Urinary bladder (tissue), 4 donors: Measurements from ENCODE around the gene WDR91. TPM values are rescaled to one million over a fixed set of nuclear protein-coding genes. Genes with fewer than 3 reads are reported as not detected.
"Not testable (repeated sequence)": the region's sequence is repeated elsewhere in the genome, so short reads cannot be mapped to it uniquely, and the experiment has no call there.

Experiments
- DNase-seq: peaks from one replicate; pipeline ENCODE4 v3.0.0-alpha.2; 2015; ENCODE audit errors: extremely low spot score
- H3K27ac ChIP-seq: one replicate; pipeline ENCODE4 v1.5.1; 2013; ENCODE audit warnings: low read depth, mild to moderate bottlenecking, moderate library complexity
- H3K36me3 ChIP-seq: one replicate; pipeline ENCODE4 v1.6.1; 2013; ENCODE audit warnings: mild to moderate bottlenecking, moderate library complexity; ENCODE audit not compliant: insufficient read depth
- H3K4me1 ChIP-seq: one replicate; pipeline ENCODE4 v1.6.1; 2013; ENCODE audit warnings: mild to moderate bottlenecking, moderate library complexity; ENCODE audit not compliant: insufficient read depth
- H3K4me3 ChIP-seq: one replicate; pipeline ENCODE4 v1.5.1; 2013; ENCODE audit warnings: low read depth, low read length
- WGBS: extraction: QIAGEN DNeasy Blood & Tissue Kit; methylation state at CpG from one replicate; pipeline ENCODE4 v1.1.7; 2013; 5-methylcytosine and 5-hydroxymethylcytosine counted together
- polyA plus RNA-seq: library from polyadenylated mRNA; stranded (reverse); fragments of 200-250 nt; gene quantifications from one replicate; pipeline ENCODE4 v1.2.3, GENCODE V29; 2013
- total RNA-seq: library from RNA; depleted of rRNA; stranded (reverse); fragments of >200 nt; gene quantifications from one replicate; pipeline ENCODE4 v1.2.3, GENCODE V29; 2014
- donor health status: healthy with polysubstance abuse.
- donor health status: healthy.

Gene WDR91
- total and polyA plus RNA-seq, 2 donors = 11.4 to 14.1 TPM

DNA sequence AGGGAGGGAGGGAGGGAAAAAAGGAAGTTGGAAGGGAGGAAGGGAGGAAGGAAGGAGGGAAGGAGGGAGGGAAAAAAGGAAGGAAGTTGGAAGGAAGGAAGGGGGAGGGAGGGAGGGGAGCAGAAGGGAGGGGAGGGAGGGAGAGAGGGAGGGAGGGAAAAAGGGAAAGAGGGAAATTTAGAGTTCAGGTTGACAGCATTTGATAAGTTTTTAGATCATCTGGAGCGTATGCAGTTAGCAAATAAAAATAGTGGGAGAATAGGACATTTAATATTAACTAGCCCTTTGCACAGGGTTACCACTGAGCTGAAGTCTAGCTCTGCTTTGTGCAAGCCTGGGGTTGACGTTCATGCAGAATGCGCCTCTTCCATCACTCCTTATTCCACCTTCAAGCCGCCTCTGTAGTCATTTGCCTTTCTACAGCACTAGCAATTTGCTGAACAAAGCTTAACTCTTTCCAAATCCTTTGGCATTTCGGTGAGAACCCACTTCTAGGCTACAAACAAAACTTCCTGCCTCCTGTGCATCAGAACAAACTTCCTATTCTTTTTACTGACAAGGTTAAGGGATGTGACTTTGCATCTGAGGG, 30.9 kb upstream of the WDR91 start:
- no peaks in the 10 kb centered on the region for H3K4me1 ChIP-seq
- H3K36me3 ChIP-seq = no peaks in the 10 kb centered on the region
- H3K27ac ChIP-seq = no peak overlapping the region
- 66% methylated on average over 5 of the region's 5 CpGs for WGBS
- H3K4me3 ChIP-seq = no peak overlapping the region
- no peak for DNase-seq

DNA sequence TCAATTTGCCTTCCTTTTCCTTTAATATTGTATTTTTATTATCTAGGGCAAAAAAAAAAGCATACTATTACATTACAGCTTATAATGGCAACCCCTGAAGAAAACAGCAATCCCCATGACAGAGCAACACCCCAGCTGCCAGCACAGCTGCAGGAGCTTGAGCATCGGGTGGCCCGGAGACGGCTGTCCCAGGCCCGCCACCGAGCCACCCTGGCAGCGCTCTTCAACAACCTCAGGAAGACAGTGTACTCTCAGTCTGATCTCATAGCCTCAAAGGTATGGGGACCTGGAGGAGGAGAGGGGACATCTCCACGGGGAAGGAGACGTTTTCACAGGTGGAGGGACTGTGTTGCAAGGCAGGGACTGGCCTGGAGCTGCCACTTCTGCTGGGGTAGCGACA, 29.1 kb upstream of the WDR91 start:
- H3K4me3 ChIP-seq = no peak overlapping the region
- 85% methylated on average over 9 of the region's 9 CpGs for WGBS
- no peaks in the 10 kb centered on the region for H3K36me3 ChIP-seq
- H3K27ac ChIP-seq = no peak overlapping the region
- H3K4me1 ChIP-seq = no peaks in the 10 kb centered on the region
- DNase-seq = no peak

DNA sequence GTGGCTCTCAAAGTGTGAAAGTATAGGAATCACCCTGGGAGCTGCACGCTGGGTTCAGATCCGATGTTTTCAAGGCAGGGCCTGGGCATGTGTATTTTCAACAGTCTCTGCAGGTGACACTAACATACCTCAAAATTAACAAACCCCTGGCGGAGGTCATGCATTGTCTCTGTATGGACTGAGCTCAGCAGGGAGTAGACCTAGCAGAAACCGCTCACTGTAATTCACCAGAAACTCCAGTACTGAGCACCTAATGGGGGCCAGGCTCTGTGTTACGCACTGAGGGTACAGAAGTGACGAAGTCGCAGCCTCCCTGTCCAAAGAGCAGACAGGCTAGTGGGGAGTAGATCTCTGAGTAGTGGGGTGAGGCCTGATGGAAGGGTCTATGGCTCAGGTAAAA, 27.9 kb upstream of the WDR91 start:
- Histone ChIP-seq H3K27ac (no peak overlapping the region), H3K4me1 (no peaks in the 10 kb centered on the region), H3K36me3 (no peaks in the 10 kb centered on the region), H3K4me3 (no peak overlapping the region)
- WGBS = 90% methylated on average over 7 of the region's 7 CpGs
- no peak for DNase-seq

DNA sequence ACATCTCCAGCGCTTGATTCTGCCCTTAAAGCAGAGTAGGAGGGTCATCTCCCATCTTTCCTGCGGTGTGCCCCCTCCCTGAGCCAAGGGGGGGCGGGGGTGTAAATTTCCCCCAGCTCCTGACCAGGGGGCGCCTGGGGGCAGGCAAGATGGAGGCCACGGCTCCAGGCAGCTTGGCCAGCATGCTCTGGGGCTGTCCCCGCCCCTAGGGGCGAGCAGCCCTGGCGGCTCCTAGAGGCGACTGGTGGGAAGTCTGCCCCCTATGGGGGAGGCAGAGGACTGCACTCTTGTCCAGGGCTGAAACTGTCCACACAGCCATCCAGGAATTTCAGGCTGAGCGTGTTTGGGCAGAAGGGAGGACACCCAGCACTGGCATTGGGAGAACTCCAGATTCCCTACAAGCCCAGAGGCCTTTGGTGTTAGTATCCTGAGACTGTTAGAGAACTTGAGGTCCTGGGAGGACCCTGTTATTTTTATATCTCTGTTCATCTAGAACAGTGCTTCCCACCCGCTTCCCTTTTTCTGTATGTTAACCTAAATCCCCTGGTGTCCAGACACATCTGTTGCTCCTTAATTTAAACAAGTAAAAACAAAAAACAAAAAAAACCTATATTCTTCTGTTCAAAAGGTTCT, 26.9 kb upstream of the WDR91 start:
- no peak for DNase-seq
- WGBS = 90% methylated on average over 11 of the region's 11 CpGs

DNA sequence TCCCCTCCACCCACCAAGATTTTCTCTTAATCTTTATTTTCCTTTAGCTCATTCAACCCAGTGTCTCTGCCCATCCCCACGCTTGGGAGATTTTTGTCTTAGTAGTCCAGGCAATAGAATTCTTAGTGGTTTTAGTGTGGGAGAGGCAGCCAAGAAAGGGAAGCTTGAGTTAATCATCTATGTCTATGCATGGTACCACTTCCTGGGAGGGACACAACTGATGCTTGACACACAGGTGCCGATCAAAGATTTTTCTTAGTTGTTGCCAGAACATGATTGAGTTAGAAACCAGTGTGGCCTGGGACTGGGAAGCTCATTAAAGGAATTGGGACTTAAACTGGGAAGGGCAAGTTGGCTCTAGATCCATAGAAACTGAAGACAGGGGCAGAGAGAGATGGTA, 25.4 kb upstream of the WDR91 start:
- Histone ChIP-seq H3K27ac (no peak overlapping the region), H3K4me1 (no peaks in the 10 kb centered on the region), H3K36me3 (no peaks in the 10 kb centered on the region), H3K4me3 (no peak overlapping the region)
- DNase-seq = no peak
- WGBS = 70% methylated on average over 2 of the region's 2 CpGs

More for the DNA sequence above, 26.9 kb upstream of the WDR91 start:
- H3K4me3 ChIP-seq = no peak overlapping the region
- H3K4me1 ChIP-seq = no peaks in the 10 kb centered on the region
- no peaks in the 10 kb centered on the region for H3K36me3 ChIP-seq
- H3K27ac ChIP-seq = no peak overlapping the region

DNA sequence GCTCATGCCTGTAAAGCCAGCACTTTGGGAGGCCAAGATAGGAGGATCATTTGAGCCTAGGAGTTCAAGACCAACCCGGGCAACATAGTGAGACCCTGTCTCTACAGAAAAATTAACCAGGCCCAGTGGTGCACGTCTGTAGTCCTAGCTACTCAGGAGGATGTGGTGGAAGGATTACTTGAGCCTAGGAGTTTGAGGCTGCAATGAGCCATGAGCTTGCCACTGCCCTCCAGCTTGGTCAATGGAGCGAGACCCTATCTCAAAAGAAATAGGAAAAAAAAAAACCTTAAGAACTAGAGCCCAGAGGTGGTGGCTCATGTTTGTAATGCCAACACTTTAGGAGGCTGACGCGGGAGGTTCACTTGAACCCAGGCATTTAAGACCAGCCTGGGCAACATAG, 24.5 kb upstream of the WDR91 start:
- WGBS = 95% methylated on average over 5 of the region's 5 CpGs
- no peaks in the 10 kb centered on the region for H3K4me1 ChIP-seq

DNA sequence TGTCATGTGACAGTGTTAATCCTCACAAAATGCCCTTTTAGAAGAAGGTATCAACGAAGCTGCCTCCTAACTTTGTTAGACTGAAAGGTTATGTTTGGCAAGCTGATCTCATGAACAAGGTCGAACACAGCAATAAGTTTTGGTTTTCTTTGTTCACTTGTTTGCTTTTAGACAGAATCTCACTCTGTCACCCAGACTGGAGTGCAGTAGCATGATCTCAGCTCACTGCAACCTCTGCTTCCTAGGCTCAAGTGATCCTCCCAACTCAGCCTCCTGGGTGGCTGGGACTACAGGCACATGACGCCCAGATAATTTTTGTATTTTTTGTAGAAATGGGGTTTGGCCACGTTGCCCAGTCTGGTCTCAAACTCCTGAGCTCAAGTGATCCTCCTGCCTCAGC, 23.4 kb upstream of the WDR91 start:
- H3K4me1 ChIP-seq = no peaks in the 10 kb centered on the region
- no peaks in the 10 kb centered on the region for H3K36me3 ChIP-seq
- 75% methylated on average over 4 of the region's 4 CpGs for WGBS
- no peak overlapping the region for H3K27ac ChIP-seq
- no peak overlapping the region for H3K4me3 ChIP-seq
- DNase-seq = no peak

More for the DNA sequence above, 24.5 kb upstream of the WDR91 start:
- H3K36me3 ChIP-seq = no peaks in the 10 kb centered on the region
- no peak for DNase-seq
- H3K4me3 ChIP-seq = no peak overlapping the region
- no peak overlapping the region for H3K27ac ChIP-seq

DNA sequence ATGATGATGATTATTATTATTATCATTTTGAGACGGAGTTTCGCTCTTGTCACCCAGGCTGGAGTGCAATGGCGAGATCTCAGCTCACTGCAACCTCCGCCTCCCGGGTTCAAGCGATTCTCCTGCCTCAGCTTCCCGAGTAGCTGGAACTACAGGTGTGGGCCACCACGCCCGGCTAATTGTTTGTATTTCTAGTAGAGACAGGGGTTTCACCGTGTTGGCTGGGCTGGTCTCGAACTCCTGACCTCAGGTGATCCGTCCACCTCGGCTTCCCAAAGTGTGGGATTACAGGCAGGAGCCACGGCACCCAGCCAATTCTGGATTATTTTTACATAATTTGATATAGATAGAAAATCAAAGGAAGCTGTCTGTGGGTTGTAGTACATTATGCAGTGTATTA, 22.8 kb upstream of the WDR91 start:
- not testable (repeated sequence) for H3K4me1 ChIP-seq, H3K36me3 ChIP-seq, H3K27ac ChIP-seq, H3K4me3 ChIP-seq, DNase-seq
- WGBS = 90% methylated on average over 14 of the region's 14 CpGs

DNA sequence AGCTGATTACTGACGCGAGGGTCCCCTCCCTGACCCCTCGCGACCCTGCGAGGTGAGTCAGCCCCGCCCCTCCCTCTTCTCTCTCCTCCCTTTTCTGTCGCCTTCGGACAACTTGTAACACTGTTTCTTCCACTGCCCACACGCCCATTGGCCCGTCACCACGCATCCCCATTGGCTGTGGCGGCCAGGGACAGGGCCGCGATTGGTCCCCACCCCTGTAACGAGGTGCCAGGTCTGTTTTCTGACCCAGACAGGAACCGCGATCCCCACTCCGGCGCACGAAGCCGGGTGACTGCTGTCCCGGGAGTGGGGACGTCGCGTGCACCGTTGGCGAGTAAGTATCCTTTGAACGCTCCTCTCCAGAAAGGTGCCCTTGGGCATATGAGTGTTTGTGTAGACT, 22.2 kb upstream of the WDR91 start, which contains the start of gene STRA8:
STRA8 (plus strand) TSS at position 269 of the 400 bp plus-strand sequence. CDS start 6,687 bp downstream, outside the sequence.
- 94% methylated on average over 28 of the region's 28 CpGs for WGBS
- no peak within 1 kb of the TSS for H3K27ac ChIP-seq

DNA sequence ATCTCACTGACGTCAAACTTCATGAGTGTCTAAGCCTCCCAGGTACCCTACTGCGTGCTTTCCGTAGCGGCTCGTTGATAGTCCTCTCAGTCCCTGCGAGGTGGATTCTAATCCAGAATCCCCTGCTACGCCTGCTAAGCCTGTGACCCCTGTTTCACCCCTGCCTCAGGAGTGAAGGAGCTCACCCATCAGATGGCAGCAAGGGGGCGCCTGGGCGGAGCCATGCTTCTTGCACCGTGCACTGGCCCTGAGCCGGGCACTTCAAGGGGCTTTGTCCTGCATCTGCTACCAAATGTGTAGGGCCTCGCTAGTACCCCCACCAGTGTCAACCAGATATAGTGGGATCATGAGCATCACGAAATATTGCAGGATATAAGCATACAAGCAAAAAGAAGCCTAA, 21.4 kb upstream of the WDR91 start:
- H3K36me3 ChIP-seq = no peaks in the 10 kb centered on the region
- no peak for DNase-seq
- 85% methylated on average over 13 of the region's 13 CpGs for WGBS
- H3K4me1 ChIP-seq = no peaks in the 10 kb centered on the region
- no peak overlapping the region for H3K27ac ChIP-seq
- H3K4me3 ChIP-seq = no peak overlapping the region

More for the DNA sequence above, 22.2 kb upstream of the WDR91 start, which contains the start of gene STRA8:
- H3K4me3 ChIP-seq = no peak within 1 kb of the TSS
- no peaks in the 10 kb centered on the region for H3K36me3 ChIP-seq
- DNase-seq = no peak
- H3K4me1 ChIP-seq = no peaks in the 10 kb centered on the region

DNA sequence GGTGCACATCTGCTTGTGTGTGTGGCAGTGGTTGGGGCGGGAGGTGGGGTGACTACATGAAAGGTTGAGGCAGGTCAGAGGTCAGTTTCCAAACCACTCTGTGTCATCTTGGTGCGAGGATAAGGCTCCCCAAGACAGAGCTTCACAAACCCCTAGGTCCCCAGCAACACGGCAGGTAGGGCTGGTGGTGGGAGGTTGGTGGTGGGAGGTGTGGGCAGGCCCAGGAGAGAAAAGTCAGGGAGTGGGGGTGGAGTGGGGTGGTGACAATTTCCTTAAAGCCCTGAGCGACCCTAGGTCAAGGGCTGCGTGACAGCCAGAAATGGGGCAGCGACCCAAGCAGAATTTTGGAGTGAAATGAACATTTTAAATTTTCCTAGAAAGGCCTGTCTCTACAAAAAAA, 20.8 kb upstream of the WDR91 start:
- no peak for DNase-seq
- no peak overlapping the region for H3K27ac ChIP-seq
- WGBS = 97% methylated on average over 6 of the region's 6 CpGs
- no peaks in the 10 kb centered on the region for H3K4me1 ChIP-seq
- no peak overlapping the region for H3K4me3 ChIP-seq
- H3K36me3 ChIP-seq = no peaks in the 10 kb centered on the region

DNA sequence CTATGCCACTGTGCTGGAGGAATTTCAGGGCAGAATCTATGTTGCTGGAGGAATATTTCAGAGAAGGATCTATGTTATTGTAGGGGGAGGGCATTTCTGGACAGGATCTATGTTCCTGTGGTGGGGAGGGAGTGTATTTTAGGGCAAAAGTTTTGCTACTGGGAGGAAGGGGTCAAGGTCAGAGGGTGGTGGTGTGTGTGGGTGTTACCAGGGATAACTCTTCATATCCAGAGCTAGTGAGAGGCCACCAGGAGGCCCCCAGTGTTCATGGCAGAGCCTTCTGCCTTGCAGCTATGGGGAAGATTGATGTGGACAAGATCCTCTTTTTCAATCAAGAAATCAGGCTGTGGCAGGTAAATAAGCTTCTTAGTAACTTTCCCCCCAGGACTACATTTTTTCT, 20.4 kb upstream of the WDR91 start:
- Histone ChIP-seq H3K36me3 (no peaks in the 10 kb centered on the region), H3K27ac (no peak overlapping the region), H3K4me1 (no peaks in the 10 kb centered on the region), H3K4me3 (no peak overlapping the region)
- no peak for DNase-seq

DNA sequence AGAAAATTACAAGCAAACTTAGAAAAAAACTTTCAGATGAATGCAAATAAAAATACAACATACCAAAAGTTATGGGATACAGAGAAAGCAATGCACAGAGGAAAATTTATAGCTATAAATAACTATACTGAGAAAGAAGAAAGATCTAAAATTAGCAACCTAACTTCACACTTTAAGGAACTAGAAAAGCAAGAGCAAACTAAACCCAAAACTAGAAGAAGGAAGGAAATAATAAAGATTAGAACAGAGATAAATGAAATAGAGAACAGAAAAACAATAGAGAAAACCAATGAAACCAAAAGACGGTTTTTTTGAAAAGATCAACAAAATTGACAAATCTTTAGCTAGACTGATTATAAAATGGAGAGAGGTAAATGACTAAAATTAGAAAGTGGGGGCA, 12.7 kb upstream of the WDR91 start:
- Histone ChIP-seq H3K36me3 (no peaks in the 10 kb centered on the region), H3K4me3 (no peak overlapping the region), H3K4me1 (no peaks in the 10 kb centered on the region), H3K27ac (no peak overlapping the region)
- no peak for DNase-seq
- WGBS = 62% methylated on average over 1 of the region's 1 CpG

DNA sequence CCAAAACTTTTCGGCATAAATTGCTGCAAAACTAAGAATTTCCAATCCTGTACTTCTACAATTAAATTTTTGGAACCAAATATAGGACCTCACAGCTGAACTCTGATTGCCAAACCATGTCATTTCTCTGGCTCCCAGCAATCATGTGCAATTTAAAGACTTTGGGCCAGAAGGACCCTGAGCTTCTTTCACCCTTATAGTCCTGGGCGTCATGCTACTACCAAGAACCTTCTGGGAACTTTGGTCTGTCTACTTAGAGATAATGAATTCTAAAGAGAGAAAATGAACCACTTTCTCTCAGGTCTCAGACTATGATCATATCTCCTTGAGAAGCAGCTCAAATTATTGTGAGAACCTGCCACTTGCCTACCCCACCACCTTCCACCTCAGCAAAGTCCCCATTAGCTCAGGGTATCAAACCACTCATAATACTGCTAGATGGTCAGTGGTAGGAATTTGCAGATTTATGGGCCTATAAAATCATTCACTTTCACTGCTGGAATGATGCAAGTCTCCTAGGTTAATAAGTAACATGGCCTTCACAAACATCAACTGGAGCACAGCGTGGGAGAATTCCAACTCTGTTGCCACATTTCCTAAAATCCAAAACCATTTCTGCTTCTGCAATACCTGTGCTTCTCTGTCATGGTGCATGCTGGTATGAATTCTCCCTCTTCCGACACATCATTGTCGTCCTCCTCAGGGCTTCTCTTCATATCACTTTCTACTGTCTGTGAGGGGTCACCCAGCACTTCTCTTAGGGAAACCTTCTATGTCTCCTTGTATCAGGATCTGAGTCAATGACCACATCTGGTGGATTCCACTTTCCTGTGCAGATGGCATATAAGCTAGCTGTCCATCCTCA, 6.6 kb upstream of the WDR91 start:
- Histone ChIP-seq H3K36me3 (no peaks in the 10 kb centered on the region), H3K27ac (no peak overlapping the region), H3K4me1 (no peaks in the 10 kb centered on the region), H3K4me3 (no peak overlapping the region)
- WGBS = 84% methylated on average over 5 of the region's 5 CpGs
- DNase-seq = no peak
